Heart left ventricle (tissue), 13 donors: ENCODE results near the gene RRAGC.

Experiments
- CTCF ChIP-seq, 12 donors: fragments of 200-600 bp; sonication (generic) in 4 of 12; IDR thresholded peaks; one replicate each; pipeline versions ENCODE4 v1.5.0 to v1.8.0; 2018 to 2022; ENCODE audit warnings: antibody characterized with exemption in 12 of 12, mild to moderate bottlenecking in 5 of 12
- POLR2A ChIP-seq, 2 donors: fragments of 450-650 bp; IDR thresholded peaks; one replicate each; pipeline ENCODE4 v1.6.1; 2017; ENCODE audit warnings: antibody characterized with exemption in 2 of 2, mild to moderate bottlenecking in 2 of 2, moderate library complexity in 2 of 2
- donor health status: ischemic (EF 13 %, LVEDD 7.1; RV severe dilation, severe dysfunction).
- donor health status: DM: no; HTN: yes; CAD: no.
- donor health status: DM: no; HTN: no; CAD: no.
- donor health status: ischemic (EF 25% LVEDD 6.9; RV normal size, moderate dysfunction).
- donor health status: ischemic (EF 25% LVEDD 5.7; RV mildly dilated, moderate dysfunction).
- donor health status: ischemic (EF 35%, LVEDD 5.7; RV mildly dilated, moderate dysfunction).
- donor health status: nonischemic (EF 11% LVEDD 7.7; RV severe dilation, severe dysfunction).
- donor health status: DM: yes; HTN: yes; CAD: no.
- donor health status: PGD.
- donor health status: ischemic (EF 29% LVEDD 5.4; RV normal size, mild dysfunction).
- donor health status: nonischemic (EF 23%, LVEDD 6.1; RV moderate dilation, normal function).

GRCh38 chr1:38790422-38791163, 69.0 kb downstream of the RRAGC start:
- TF ChIP-seq CTCF (IDR thresholded peaks at IDR 0.05) (no peak), POLR2A (IDR thresholded peaks at IDR 0.05) (no peak)
